Smooth muscle cell (in vitro differentiated cells): Measurements from ENCODE around the gene ANKS1B. TPM values are rescaled to one million over a fixed set of nuclear protein-coding genes. Genes with fewer than 3 reads are reported as not detected.

Experiments
- DNase-seq: peaks from one replicate; lab custom pipeline; 2025; ENCODE audit not compliant: unreplicated experiment; lab: John Stamatoyannopoulos, UW
- H2AFZ ChIP-seq: fragments of 200-600 bp; sonication (generic); 2 replicates; pipeline ENCODE4 v1.6.0; 2016; ENCODE audit warnings: antibody characterized with exemption, low read depth, mild to moderate bottlenecking
- H3F3A ChIP-seq: fragments of 200-600 bp; sonication (generic); 2 replicates; pipeline ENCODE4 v1.6.0; 2017; ENCODE audit warnings: antibody characterized with exemption, low read depth
- H3K27ac ChIP-seq: fragments of 200-600 bp; sonication (generic); 2 replicates; pipeline ENCODE4 v1.5.1; 2016; ENCODE audit warnings: low read depth, mild to moderate bottlenecking
- H3K27me3 ChIP-seq: fragments of 200-600 bp; sonication (generic); 2 replicates; pipeline ENCODE4 v1.6.1; 2016; ENCODE audit warnings: low read depth, mild to moderate bottlenecking
- H3K36me3 ChIP-seq: fragments of 200-600 bp; sonication (generic); 2 replicates; pipeline ENCODE4 v1.5.1; 2016; ENCODE audit warnings: low read depth
- H3K4me1 ChIP-seq: fragments of 200-600 bp; sonication (generic); 2 replicates; pipeline ENCODE4 v1.5.1; 2016; ENCODE audit warnings: low read depth
- H3K4me2 ChIP-seq: fragments of 200-600 bp; sonication (generic); 2 replicates; pipeline ENCODE4 v1.6.0; 2016; ENCODE audit warnings: mild to moderate bottlenecking
- H3K4me3 ChIP-seq: fragments of 200-600 bp; sonication (generic); 2 replicates; pipeline ENCODE4 v1.5.1; 2016; ENCODE audit warnings: mild to moderate bottlenecking
- H3K79me2 ChIP-seq: fragments of 200-600 bp; sonication (generic); 2 replicates; pipeline ENCODE4 v1.6.0; 2016; ENCODE audit warnings: low read depth, mild to moderate bottlenecking
- H3K9ac ChIP-seq: fragments of 200-600 bp; sonication (generic); 2 replicates; pipeline ENCODE4 v1.6.0; 2016; ENCODE audit warnings: low read depth
- H3K9me3 ChIP-seq: fragments of 200-600 bp; sonication (generic); replicated peaks from 2 replicates; pipeline ENCODE4 v1.5.1; 2016; ENCODE audit warnings: low read depth
- H4K20me1 ChIP-seq: fragments of 200-600 bp; sonication (generic); 2 replicates; pipeline ENCODE4 v1.6.0; 2016; ENCODE audit warnings: low read depth
- CTCF ChIP-seq: fragments of 200-600 bp; sonication (generic); IDR thresholded peaks from 2 replicates; pipeline ENCODE4 v1.5.1; 2017; ENCODE audit warnings: borderline replicate concordance, mild to moderate bottlenecking, antibody characterized with exemption; ENCODE audit not compliant: insufficient read depth, poor library complexity, severe bottlenecking
- WGBS: methylation state at CpG from one replicate; pipeline ENCODE4 v1.1.7; 2016; ENCODE audit warnings: low lambda C conversion rate; 5-methylcytosine and 5-hydroxymethylcytosine counted together
- polyA plus RNA-seq: library from polyadenylated mRNA; unstranded; fragments of >200 nt; fragmentation: Nextera tagmentation; extraction: Ambion mirVana; gene quantifications from 2 replicates; pipeline ENCODE4 v1.2.1, GENCODE V29; 2016
- total RNA-seq: library from RNA; depleted of rRNA; stranded (reverse); fragments of >200 nt; gene quantifications from 2 replicates; pipeline ENCODE4 v1.2.3, GENCODE V29; 2014

The ANKS1B gene
- total and polyA plus RNA-seq, 2 experiments from 2014 or later: 0.47 to 7.3 TPM

GRCh38 chr12:99558109-99558508, 426.6 kb downstream of the ANKS1B start:
- no peak overlapping the region for H2AFZ ChIP-seq
- H3K27me3 ChIP-seq: no peaks in the 10 kb centered on the region
- no peaks in the 10 kb centered on the region for H3K79me2 ChIP-seq
- no peak overlapping the region for H3K9ac ChIP-seq
- H3K4me2 ChIP-seq: no peak overlapping the region
- no peaks in the 10 kb centered on the region for H3K36me3 ChIP-seq
- H3K4me1 ChIP-seq: no peaks in the 10 kb centered on the region
- WGBS: 86% methylated on average over 7 of the region's 7 CpGs
- no peaks in the 10 kb centered on the region for H3F3A ChIP-seq
- no peak overlapping the region for H3K27ac ChIP-seq
- no peak for TF ChIP-seq CTCF
- no peak for DNase-seq
- no peak overlapping the region for H3K4me3 ChIP-seq
- no peaks in the 10 kb centered on the region for H3K9me3 ChIP-seq
- H4K20me1 ChIP-seq: no peaks in the 10 kb centered on the region

GRCh38 chr12:99553461-99553860, 431.3 kb downstream of the ANKS1B start:
- no peak overlapping the region for H2AFZ ChIP-seq
- H3K4me3 ChIP-seq: no peak overlapping the region
- no peak for TF ChIP-seq CTCF
- no peaks in the 10 kb centered on the region for H3K79me2 ChIP-seq
- WGBS: 62% methylated on average over 3 of the region's 3 CpGs
- no peaks in the 10 kb centered on the region for H3K9me3 ChIP-seq
- H3K27ac ChIP-seq: no peak overlapping the region
- no peak overlapping the region for H3K9ac ChIP-seq
- no peaks in the 10 kb centered on the region for H3K4me1 ChIP-seq
- H3K27me3 ChIP-seq: no peaks in the 10 kb centered on the region
- no peaks in the 10 kb centered on the region for H4K20me1 ChIP-seq
- no peak overlapping the region for H3K4me2 ChIP-seq
- no peak for DNase-seq
- H3F3A ChIP-seq: no peaks in the 10 kb centered on the region
- H3K36me3 ChIP-seq: no peaks in the 10 kb centered on the region

- Histone ChIP-seq H3K9me3 (no peaks in the 10 kb centered on the region), H3K4me2 (no peak overlapping the region), H2AFZ (no peak overlapping the region), H3K27ac (no peak overlapping the region), H4K20me1 (no peaks in the 10 kb centered on the region), H3K79me2 (no peaks in the 10 kb centered on the region), H3K4me3 (no peak overlapping the region), H3K36me3 (no peaks in the 10 kb centered on the region), H3K9ac (no peak overlapping the region), H3K4me1 (no peaks in the 10 kb centered on the region), H3F3A (no peaks in the 10 kb centered on the region), H3K27me3 (no peaks in the 10 kb centered on the region)
- DNase-seq: no peak
- no peak for TF ChIP-seq CTCF
- 89% methylated on average over 1 of the region's 1 CpG for WGBS
These were observed 432.7 kb downstream of the ANKS1B start for GRCh38 chr12:99552022-99552421.

GRCh38 chr12:99549651-99550050, 435.1 kb downstream of the ANKS1B start:
- H3K9me3 ChIP-seq: no peaks in the 10 kb centered on the region
- H3K4me1 ChIP-seq: peaks cover 6% of the 10 kb centered on the region
- no peaks in the 10 kb centered on the region for H3F3A ChIP-seq
- H3K27me3 ChIP-seq: no peaks in the 10 kb centered on the region
- DNase-seq: no peak
- no peak overlapping the region for H2AFZ ChIP-seq
- no peak overlapping the region for H3K4me3 ChIP-seq
- H4K20me1 ChIP-seq: no peaks in the 10 kb centered on the region
- H3K4me2 ChIP-seq: no peak overlapping the region
- H3K36me3 ChIP-seq: no peaks in the 10 kb centered on the region
- H3K9ac ChIP-seq: no peak overlapping the region
- TF ChIP-seq CTCF: no peak
- WGBS: 59% methylated on average over 5 of the region's 5 CpGs
- no peak overlapping the region for H3K27ac ChIP-seq
- no peaks in the 10 kb centered on the region for H3K79me2 ChIP-seq
